NCI-H748 (cell line): ENCODE results near the gene GJB2.
"Not testable (repeated sequence)": the region's sequence is repeated elsewhere in the genome, so short reads cannot be mapped to it uniquely, and the experiment has no call there.

Experiments used
- DNase-seq: peaks from one replicate; lab custom pipeline; 2025; ENCODE audit not compliant: unreplicated experiment; lab: John Stamatoyannopoulos, UW

Gene GJB2

DNA sequence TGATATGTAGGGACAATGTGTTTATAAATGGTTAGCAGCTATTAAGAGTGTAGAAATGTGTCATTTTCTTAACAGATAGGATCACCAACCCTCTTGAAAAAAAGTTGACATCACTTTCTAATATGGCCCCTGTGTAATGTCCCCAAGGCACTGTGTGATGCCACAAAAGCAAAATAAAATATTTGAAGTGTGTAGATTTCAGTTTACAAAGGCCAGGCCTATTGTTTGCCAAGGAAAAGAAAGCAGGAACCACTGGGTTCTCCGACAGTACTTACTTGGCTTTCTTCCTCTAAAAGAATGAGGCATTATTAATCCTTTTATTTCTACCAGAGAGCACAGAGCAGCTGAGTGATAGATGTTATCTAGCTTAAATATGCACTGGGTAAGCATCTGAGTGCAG is 21.4 kb downstream of the GJB2 start:
- no peak for DNase-seq

DNA sequence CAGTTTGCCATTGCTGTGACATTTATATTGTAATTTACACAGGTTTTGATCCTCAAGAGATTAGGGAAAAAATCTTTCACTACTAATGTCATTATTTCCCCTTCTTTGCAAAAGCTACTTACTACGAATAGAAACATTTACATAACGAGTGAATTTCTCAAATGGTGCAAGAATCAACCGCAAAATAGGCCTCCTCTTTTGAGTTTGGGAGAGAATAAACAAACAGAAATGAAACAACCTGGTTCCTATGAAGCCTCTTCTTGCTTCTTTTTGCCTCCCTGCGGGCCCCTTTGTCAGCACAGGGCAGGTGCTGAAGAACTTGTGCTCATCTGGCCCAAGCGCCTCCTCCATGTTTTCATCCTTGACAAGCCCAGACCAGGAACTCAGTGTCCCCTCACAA is 21.8 kb downstream of the GJB2 start:
- DNase-seq: no peak

DNA sequence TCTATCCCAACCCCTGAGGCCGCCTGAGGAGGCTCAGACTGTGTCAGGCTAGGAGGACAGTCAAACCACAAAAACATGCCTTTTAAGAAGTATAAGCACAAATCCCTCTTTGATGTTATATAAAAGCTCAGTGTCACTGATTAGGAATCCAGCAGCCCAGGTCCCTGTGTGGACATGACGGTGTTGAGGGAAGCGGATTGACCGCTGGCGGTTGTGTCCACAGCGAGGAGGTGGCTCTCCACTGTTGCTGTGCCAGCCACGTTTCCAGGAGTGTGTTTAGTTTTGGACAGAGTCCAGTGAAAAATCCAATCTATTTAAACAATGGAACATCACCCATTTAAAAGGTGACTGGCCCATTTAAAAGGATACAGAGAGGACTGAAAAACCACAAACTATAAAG is 24.3 kb downstream of the GJB2 start:
- DNase-seq: peak; percentile 34

DNA sequence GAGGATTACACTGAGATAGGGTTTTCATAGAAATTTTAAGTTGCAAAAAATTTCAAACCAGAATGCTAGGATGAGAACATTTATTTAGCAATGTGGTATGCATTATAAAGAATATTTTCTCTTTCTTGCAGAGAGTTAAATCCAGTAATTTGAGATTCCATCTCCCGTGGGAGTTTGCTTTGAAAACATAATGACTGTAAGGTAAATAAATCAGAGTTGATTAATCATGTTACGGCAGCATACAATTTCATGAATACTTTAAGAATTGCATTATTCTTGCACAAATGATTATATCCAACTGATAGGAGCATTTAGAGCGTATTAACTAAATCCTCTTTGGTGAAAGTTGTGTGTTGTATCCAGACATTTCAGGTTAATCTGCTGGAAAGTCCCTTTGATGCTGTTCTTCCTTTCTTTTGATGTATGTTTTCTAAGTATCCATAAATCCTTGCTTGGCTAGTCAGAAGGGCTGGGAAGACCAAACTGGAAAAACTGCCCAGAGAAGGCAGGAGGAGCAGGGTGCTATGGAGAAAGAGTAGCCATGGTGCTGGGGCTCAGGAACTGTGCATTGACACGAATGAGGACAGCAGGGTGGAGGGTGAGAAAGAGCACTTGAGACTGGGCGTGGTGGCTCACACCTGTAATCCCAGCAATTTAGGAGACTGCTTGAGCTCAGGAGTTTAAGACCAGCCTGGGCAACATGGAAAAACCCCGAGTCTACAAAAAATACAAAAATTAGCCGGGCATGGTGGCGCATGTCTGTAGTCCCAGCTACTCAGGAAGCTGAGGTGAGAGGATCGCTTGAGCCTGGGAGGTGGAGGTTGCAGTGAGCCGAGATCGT is 27.1 kb downstream of the GJB2 start:
- DNase-seq: peak; percentile 78

DNA sequence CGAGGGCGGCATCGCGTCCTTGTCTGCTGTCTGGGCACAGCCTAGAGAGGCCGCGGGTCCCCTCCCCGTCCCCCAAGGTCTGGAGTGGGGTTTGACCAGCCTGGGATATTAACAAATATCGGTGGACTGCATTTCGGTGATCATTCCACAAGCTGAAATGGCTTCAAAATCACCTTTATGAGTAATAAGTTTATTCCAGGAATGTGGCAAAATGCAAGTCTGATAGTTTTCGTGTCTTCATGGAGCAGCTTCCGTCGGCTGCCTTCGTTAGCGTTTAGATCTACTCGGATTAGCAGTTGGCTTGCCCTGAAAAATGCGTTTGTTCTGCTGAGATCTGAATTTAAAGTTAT is 30.8 kb downstream of the GJB2 start:
- no peak for DNase-seq

DNA sequence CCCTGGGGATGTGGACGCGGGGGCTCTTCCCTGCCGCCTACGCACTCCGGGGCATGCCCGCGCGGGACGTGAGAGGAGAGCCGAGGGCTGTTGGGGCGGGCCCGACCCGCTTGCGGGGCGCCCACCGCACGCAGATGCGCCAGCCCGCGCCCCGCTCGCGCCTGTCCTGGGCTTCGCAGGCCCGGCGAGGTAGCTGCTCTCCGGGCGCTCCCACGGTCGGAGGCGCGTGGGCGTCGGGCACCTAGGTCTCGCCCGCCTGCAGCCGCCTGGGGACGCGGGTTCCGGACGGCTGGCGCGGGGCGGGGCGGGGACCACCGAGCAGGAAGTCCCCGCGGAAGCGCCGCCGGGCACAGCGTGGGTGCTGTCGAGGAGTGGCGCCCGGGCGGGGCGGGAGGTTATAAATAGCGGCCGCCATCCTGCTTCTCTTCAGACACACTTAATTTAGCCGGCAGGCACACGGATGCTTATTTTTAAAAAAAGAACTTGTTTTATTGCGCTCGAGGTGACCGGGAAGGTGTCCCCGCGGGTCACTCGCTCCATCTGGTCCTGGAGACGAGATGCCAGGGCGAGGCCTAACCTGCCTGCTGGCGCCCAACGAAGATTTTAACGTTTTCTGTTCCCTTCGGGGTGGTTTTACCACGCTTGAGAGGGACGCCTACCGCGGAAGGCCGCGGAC is 31.3 kb downstream of the GJB2 start:
- peak; percentile 69 for DNase-seq

DNA sequence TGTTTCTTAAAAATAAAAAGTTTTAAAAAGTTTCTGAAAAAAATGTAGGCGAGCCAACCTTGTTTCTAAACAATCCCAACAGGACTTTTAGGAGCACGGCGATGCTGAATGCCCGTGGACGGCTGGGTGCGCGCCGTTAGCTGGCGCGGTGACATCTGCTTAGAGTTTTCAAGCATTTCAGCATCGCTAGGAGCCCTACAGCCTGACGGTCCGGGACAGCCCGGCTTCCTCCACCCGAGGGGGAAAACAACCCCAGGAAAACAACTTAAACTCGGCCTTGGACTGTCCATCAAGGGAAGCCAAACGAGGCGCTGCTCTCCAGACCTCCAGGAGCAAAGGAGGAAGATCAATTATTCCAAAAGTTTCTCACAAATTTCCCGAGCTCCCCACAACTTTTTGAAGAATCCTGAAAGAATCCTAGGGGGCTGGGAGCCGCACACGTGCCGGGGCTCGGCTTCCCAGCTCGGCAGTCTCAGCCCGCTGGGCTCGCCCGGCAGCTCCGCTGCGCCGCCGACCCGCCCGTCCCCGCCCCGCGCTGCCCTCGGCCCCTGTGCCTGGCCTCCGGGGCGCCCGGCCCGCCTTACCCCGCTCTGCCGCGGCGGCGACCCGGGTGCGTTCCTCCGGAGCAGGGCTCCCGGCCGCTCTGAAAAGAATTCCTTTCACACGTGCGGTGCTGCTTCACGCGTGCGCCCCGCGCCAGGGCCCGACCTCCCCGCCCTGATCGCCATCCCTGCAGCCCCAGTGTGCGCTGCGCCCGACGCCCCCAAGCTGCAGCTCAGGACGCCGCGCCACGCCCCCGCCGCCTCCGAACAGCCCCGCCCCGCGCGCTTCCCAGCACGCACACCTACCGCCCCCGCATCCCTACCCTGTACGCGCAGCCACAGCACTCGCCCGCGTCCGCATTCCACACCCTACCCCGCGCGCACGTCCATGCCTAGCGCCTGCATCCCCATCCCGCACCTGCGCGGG is 32.1 kb downstream of the GJB2 start, which contains the start of gene GJA3:
GJA3 (minus strand) TSS at position 747 of the 969 bp plus-strand sequence. CDS start 17,764 bp downstream, outside the sequence.
- DNase-seq: peak; percentile 72

DNA sequence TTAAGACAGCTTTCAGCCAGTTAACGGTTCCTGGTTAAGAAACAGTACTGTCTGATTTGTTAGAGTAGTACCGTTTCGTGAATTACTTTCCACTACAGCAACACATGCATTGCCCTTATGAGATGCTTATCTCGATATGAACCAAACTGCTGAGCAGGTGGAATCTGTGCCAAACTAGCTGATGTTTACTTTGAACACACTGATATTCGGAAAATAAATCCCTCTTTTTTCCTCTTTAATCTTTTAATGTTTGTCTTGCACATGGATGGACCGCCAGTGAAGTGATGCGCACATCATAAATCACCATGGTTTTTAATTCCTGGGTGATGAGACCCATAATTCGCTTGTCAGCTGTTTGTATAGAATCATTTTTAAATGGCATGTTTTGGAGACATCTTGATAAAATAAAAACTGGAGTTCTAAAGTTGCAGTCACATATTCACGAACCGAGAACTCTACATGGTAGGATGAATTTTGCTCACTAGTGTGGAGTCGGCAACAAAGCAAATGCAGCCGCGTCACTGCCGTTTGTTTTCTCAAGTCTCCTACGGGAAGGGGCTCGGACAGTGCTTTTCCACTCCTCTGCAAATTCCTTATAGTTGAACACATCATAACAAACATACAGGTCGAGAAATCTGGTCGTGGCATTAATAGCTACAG is 33.0 kb downstream of the GJB2 start:
- peak; percentile 60 for DNase-seq

DNA sequence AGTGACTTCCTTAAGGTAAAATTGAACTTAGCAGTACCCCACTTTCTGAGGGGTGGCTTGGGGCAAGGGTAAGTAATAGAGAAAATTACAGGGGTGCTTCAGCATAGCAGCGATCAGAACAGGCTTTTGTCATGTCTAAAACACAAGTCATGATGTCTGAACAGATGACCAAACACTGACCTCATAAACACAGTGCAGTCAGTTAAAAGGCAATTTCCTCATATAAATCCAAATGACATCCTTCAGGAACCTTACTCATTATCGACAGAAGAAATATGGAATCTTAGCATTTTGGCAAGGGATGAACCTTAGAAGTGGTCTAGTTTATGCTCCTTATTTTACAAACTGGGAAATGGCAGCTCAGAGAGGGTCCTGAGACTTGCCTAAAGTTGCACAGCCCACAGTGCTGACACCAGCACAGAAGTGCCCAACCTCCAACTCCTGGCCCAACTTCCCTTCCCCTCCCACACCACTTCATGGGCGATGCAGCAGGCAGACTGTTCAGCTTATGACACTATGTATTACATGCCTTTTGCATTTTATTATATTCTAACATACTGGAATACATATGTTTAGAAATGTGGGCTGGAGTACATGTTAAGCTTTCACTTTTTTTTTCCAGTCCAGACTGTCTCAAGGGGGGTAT is 35.5 kb downstream of the GJB2 start:
- no peak for DNase-seq

DNA sequence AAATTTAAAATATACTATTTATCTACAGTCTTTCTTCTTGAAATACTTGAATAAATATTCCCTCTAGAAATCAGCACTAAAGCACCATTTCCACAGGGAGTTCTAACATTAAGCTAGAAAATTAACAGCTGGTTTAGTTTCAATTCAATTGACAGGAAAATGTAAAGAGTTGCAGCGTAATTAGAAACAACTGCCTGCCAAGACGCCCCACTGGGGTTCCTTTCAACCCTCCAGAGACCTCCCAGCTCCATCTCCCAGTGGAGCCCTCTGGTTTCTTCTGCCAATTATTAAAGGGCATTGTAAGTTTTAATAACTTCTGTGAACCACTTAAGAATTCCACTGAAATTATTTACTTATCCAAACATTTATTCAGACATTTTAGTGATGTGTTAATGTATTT is 36.0 kb downstream of the GJB2 start:
- DNase-seq: peak; percentile 38

DNA sequence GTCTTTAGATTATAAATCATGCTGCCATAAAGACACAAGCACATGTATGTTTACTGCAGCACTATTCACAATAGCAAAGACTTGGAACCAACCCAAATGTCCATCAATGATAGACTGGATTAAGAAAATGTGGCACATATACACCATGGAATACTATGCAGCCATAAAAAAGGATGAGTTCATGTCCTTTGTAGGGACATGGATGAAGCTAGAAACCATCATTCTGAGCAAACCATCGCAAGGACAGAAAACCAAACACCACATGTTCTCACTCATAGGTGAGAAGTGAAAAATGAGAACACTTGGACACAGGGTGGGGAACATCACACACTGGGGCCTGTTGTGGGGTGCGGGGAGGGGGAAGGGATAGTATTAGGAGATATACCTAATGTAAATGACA is 39.4 kb downstream of the GJB2 start:
- DNase-seq: not testable (repeated sequence)

DNA sequence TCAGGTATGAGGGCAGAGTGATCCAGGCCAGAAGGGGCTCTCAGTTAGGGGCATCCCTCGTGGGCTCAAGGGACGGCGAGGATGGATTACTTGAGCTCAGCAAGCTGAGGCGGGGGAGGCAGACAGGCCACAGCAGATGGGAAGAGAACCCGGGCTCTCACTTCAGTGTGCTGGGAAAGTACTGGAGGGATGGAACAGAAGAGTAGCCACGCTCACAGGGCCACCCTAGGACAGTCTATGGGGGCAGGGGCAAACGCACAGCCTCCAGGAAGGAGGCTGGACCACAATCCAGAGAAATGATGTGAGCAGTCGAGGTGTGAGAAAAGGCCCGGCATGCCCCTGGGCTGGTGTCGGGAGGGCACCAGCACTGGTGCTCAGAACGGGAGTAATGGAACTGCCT is 41.1 kb downstream of the GJB2 start:
- DNase-seq: no peak

DNA sequence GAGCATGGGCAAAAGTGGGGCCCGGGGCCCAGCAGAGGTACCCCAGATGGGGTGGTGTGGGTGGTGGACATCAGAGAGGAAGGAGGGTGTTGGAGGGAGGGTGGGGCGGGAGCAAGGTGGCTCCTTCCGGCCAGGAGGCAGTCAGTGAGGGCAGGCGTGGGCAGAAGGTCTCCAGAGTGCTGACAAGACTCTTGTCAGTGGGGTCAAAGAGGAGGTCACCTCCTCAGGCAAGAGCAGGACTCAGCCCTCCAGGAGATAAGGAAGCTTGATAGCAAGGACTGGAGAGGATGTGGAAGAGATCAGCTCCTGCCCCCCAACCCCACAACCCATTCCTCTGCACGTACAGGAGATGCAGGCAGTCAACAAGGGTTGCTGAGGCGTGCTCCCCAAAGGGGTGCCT is 41.7 kb downstream of the GJB2 start:
- DNase-seq: no peak

DNA sequence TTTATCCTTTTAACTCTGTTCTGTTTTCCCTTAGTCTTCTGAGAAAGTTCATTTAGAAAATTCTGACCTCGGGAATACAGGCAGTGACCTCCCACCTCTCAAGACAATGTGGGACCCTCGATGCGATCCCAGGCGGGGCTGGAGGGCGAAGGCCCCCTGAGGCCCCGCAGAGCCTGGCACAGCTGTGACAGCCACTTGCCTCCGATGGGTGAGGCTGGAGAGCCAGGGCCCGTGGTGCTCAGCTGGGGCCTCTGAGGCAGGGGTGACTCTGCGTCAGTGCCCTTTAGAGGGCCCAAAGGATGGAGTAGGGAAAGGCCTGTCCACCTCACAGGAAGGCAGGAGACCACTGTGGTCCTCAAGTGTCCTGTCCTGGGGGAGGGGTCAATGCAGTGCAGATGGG is 42.2 kb downstream of the GJB2 start:
- no peak for DNase-seq

DNA sequence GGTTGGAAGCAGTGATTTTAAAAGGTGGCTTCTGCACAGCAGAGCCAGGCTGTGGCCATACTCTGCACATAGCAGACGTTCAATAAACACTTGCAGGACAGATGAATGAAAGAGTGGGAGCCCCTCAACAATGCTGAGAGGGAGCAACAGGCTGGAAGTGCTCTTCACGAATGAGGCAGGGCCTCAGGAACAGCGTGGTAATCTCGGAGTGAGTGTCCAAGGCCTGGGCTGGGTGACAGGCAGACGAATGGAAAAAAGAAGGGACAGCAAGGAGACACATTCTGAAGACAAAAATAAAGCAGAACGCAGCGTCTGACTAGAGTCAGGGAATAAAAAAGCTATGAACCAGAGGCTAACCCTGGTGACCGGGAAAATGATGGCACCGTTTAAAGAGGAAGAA is 43.0 kb downstream of the GJB2 start:
- no peak for DNase-seq

DNA sequence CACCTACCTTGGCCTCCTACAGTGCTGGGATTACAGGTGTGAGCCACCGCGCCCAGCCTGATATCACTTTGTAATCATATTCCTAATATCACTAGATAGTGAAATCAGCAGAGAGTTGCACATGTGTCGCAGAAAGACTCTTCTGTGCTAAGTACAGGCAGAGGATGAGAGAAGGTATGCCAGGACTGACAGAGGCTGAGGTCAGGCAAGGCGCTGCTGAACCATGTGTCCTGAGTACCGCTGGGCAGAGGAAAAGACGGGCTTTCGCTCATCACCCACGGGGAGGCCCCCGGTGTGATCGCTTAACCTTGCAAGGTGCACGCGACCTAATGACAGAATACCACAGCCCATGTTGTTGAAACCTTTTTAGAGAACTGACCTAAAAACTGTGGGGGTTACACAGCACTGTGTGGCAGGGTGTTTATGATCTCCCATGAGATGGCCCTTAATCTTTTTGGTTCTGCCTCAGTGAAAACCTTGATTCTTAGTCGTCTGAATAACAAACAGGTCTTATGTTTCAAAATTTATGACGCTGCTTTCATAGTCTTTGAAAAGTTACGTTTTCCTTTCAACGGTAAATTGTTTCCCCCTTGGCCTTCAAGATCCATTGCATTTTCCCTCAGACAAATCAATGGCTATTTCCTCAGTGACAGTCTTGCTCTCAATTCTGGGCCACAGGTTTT is 44.1 kb downstream of the GJB2 start:
- no peak for DNase-seq

DNA sequence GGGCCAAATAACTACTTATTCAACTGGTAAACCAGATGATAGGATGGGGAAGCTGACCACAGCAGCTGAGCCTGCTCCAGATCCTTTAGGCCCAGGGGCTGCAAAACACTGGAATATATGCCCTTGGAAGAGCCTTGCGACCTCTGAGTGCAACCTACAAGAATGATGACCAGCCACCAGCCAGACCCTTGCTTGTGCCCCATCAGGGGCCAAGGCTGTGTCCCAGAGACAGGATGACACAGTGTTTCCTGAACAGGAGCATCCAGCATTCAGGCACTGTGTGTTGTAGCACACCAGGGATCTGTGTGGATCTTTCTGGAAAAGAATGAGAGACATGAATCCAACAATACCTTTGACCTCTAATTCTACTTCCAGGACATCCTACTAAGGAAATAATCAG is 46.4 kb downstream of the GJB2 start:
- DNase-seq: no peak

DNA sequence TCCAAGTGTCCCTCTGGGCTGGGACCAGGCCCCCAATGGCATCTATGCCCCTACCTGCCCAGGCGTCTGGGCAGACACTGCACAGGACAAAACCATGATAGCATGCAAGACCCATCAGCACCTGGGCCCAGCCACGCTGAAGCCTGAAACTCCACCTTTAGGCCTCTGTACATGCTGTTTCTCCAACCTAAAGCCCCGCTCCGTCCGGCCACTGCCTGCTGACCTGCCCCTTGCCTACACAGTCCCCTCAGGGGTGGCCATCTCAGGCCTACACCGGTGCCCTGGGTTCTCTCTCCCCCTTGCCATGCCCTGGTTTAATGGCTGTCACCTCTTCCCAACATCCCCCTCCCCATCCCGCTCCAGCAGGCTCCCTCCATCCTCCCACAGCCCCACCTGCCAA is 47.2 kb downstream of the GJB2 start:
- no peak for DNase-seq

DNA sequence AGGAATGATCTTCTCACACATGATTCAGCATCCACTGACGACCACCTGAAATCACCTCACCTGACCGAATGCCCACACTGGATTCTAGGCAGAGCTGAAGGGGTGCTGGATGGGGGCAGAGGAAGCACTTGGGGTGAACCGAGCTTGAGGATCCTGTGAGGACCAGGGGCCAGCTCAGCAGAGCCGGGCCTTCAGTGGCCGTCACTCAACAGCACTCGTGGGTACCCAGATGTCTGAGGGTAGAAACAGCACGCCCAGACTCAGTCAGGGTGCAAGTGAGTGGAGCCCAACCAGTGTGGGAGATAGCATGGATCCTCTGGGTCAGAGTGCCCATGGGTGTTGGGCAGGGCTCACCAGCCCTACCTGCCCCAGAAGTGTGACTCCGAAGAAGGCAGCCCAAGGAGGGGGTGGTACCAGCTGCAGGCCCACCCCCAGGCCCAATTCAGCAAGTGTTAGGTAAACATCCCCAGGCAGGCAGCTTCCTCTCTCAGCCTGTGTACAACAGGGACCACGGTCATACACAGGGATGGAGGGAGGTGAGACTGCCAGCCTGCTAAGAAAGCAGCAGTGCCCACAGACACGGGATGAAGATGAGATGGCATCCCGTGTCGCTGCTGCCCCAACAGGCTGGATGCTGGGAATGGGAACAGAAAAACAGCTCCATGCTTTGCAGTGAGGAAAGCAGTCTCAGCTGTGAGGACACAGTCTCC is 48.4 kb downstream of the GJB2 start:
- no peak for DNase-seq
